Measurements from ENCODE around the gene CCDC15.
"Not testable (repeated sequence)": the region's sequence is repeated elsewhere in the genome, so short reads cannot be mapped to it uniquely, and the experiment has no call there.

CCDC15 gene

GRCh38 chr11:125001079-125001778 lies 47.2 kb downstream of the CCDC15 start:
- DNase-seq (ENCODE audit: low read depth), result no peak

DNA sequence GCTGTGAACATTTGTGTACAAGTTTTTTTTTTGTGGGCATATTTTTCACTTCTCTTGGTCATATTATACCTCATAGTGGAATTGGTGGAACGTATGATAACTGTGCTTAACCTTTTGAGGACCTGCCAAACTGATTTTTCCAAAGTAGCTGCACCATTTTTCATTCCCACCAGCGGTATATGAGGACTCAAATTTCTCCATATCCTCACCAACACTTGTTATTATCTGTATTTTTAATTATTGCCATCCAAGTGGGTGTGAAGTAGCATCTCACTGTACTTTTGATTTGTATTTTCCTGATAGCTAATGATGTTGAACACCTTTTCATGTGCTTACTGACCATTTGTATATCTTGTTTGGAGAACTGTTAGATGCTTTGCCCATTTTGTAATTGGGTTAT lies 47.8 kb downstream of the CCDC15 start:
- no peak for DNase-seq (ENCODE audit: low read depth)

GRCh38 chr11:125005491-125005890 lies 51.5 kb downstream of the CCDC15 start:
- DNase-seq (ENCODE audit: low read depth), result no peak

- no peak for DNase-seq (ENCODE audit: low read depth)
Observed at GRCh38 chr11:125016413-125016812, 62.4 kb downstream of the CCDC15 start.

- no peak for DNase-seq (ENCODE audit: low read depth)
Observed at GRCh38 chr11:125020342-125020741, 66.3 kb downstream of the CCDC15 start.

- DNase-seq (ENCODE audit: low read depth), result no peak
Observed at GRCh38 chr11:125022551-125022950, 68.5 kb downstream of the CCDC15 start.

GRCh38 chr11:125025968-125026367 lies 72.0 kb downstream of the CCDC15 start:
- DNase-seq (ENCODE audit: low read depth), result no peak

- not testable (repeated sequence) for DNase-seq (ENCODE audit: low read depth)
Observed at GRCh38 chr11:125029431-125029830, 75.4 kb downstream of the CCDC15 start.

- peak; percentile 77 for DNase-seq (ENCODE audit: low read depth)
Observed at GRCh38 chr11:125036933-125037332, 82.9 kb downstream of the CCDC15 start.

DNA sequence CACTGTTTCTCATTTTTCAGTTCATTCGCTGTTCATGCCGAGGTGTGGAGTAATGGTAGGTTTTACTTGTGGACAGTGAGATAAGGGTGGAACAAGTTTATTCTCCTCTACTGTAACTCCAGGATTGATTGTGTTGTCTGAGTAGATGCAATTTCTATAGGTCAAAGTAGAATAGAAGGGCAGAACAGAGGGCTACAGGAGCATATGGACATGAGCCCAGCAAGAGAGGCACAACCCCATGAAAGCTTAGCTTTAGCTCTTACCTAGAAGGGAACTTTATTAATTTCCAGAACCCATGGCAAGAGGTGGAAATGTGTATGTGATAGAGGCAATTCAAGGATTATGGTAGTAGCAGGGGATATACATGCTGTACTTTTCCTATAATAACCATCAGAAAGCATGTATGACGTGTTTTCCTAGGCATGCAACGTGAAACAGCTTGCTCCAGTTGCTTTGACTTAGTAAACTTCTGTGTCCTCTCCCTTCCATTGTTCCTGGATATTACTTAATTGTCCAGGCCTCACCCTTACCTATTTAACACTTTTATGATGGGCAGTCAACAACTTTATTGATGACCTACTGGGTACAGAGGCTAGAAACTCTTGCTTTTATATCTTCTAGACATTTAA lies 95.3 kb downstream of the CCDC15 start:
- DNase-seq (ENCODE audit: low read depth), result no peak

- DNase-seq (ENCODE audit: low read depth), result no peak
Observed at GRCh38 chr11:125052047-125052446, 98.0 kb downstream of the CCDC15 start.

DNA sequence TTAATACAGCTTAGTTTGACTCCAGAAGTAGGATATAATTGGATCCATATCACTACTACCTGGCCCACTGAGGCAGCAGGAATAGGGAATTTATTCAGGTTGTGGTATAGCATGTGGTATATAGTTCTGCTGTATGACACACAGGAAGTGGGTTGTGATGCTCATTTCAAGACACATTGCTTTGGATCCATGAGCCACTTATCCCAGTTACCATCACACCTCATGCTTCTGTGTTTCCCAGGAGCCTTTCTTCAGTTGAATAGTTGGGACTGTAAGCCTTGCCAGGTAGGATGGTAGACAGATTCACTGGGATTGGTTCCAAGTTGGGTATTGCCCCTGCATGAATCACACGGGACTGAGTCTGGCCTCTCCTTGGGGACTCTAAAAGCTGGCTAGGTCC lies 99.2 kb downstream of the CCDC15 start:
- DNase-seq (ENCODE audit: low read depth), result no peak

DNA sequence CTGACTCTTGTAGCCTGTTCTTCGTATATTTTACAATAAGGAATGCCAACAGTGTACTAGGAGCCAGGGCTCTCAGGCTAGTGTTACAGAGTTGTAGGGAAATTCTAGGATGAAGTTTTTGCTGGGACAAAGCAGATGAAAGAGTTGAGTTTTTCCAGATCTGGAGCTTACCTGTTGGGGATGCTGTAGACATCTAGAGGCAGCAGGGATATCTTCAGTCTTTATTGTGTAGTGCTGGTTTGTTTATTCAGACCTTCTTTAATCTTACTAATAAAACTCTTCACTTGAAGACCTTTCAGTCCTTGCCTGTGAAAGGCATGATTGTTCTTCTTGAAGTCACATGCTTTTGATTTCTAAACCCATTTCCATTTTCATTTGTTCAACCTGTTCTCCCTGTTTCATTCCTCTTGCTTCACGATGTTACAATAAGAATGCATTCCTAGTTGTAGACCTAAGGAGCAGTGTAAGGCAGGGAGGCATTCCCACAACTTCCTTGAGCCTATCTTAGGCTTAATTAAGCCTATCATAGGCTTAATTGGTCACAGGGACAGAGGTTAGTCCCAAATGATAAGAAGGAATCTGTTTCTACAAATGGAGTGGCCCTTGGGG lies 101.2 kb downstream of the CCDC15 start:
- no peak for DNase-seq (ENCODE audit: low read depth)

DNA sequence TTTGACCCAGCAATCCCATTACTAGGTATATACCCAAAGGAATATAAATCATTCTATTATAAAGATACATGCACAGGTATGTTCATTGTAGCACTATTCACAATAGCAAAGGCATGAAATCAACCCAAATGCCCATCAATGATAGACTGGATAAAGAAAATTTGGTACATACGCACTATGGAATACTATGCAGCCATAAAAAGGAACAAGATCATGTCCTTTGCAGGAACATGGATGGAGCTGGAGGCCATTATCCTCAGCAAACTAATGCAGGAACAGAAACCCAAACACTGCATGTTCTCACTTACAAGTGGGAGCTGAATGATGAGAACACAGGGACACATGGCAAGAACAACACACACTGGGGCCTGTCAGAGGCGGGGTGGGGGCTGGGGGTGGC lies 102.1 kb downstream of the CCDC15 start:
- not testable (repeated sequence) for DNase-seq (ENCODE audit: low read depth)

- DNase-seq (ENCODE audit: low read depth), result no peak
Observed at GRCh38 chr11:125056931-125057692, 103.1 kb downstream of the CCDC15 start.

DNA sequence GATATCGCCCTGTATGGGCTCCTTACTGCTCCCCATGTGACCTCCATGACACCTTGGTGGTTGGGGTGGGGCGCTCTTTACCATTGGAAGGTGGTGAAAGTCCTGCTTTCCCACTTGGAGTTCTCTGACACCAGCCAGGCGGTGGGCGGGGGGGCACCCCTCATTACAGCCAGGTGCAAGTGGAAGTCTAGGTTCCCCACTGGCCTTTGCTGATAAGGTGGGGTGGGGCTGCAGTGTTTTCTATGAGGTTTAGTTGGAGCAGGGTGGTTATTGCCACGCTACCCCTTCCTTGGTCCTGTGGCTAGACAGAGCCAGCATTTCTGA lies 103.7 kb downstream of the CCDC15 start:
- no peak for DNase-seq (ENCODE audit: low read depth)

DNA sequence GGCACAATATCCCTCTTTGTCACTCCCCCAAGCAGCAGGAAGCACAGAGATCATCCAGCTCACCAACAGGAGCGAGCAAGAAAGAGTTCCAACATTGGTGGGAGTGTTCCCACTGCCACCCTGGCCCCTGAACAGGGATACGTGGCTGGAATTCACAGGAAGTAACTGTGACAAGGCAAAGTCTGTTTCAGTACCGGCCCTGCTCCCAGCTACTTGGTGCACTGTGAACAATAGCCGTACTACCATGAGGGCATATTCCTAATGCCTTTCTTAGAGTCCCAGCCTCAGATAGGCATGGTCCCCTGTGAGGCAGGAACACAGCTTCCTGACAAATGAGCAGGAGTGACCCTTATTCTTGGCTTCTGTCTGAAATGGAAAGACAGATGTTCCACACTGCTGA lies 107.3 kb downstream of the CCDC15 start:
- DNase-seq (ENCODE audit: low read depth), result no peak

GRCh38 chr11:125062218-125062930 lies 108.4 kb downstream of the CCDC15 start:
- DNase-seq (ENCODE audit: low read depth), result no peak

DNA sequence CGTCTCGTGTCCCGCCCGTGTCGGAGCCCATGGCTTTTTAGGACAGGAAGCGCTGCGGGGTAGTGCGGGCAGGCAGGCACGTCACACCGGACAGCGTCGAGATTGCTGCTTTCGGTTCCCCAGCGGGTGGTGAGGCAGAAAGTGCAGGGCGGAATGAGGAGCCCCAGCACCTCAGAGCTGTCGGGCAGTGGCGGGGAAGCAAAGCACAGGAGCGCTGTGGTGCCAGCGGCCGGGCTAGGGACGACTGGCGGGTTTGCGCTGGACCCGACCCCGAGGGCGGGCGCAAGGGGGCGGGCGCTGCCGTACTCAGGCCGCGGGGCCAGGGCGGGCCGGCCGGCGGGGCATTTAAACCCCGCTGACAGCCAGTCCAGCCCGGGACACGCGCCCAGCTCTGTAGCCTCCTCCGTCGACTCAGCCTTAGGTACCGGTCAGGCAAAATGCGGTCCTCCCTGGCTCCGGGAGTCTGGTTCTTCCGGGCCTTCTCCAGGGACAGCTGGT lies 109.0 kb downstream of the CCDC15 start, which contains the start of gene SLC37A2:
TSS of gene SLC37A2 (plus strand) at position 375 of the 498 bp plus-strand sequence. CDS start at position 438, 63 bp downstream.
- DNase-seq (ENCODE audit: low read depth), result peak; percentile 55

DNA sequence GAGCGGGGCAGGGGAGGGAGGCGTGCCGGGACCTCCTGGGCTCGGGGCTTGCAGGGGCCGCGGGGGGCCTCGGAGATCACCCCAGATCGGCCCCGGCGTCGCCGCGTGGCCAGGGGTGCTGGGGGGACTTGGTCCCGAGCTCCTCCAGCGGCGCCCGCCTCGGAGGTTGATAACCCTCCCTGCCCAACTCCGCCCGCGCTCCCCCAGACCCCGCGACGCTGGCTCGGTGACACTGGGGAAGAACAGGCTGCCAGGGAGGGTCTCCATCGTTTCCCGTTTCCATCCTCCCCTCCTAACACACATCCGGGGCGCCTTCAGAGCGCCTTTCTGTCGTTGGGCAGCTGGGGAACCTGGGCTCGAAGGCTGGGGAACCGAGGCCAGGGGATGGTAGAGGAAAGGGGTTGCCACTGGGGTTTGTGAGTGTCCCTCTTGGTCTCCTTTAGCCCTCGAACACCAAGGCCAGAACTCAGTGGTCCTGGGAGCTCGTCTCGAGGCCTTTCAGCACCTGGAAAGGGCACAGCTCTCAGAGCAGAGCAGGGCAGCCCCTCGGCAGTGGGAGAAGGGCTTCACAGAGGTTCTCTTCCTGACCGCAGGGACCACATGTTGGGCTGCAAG lies 109.5 kb downstream of the CCDC15 start:
- no peak for DNase-seq (ENCODE audit: low read depth)

GRCh38 chr11:125064070-125064469 lies 110.1 kb downstream of the CCDC15 start:
- no peak for DNase-seq (ENCODE audit: low read depth)

Data from fibroblast of gingiva (primary cell).